SU-DHL-6 (cell line): Measurements from ENCODE around the gene TNIK.

ENCODE experiments used
- H2AFZ ChIP-seq: fragments of 200-600 bp; sonication (generic); 2 replicates; pipeline ENCODE4 v1.6.1; 2014; ENCODE audit warnings: low read depth, mild to moderate bottlenecking, moderate library complexity, mixed read lengths, antibody characterized with exemption, low read length; ENCODE audit not compliant: severe bottlenecking
- H3F3A ChIP-seq: fragments of 200-600 bp; shearing (Covaris generic); 2 replicates; pipeline ENCODE4 v1.6.0; 2016; ENCODE audit warnings: antibody characterized with exemption, mild to moderate bottlenecking; ENCODE audit not compliant: insufficient read depth
- H3K27ac ChIP-seq: fragments of 200-600 bp; sonication (generic); 2 replicates; pipeline ENCODE4 v1.5.1; 2016; ENCODE audit warnings: low read depth, mild to moderate bottlenecking, low read length, moderate library complexity, mixed read lengths
- H3K27me3 ChIP-seq: fragments of 200-600 bp; sonication (generic), shearing (Covaris generic); 2 replicates; pipeline ENCODE4 v1.6.0; 2014; ENCODE audit warnings: mild to moderate bottlenecking, low read length
- H3K36me3 ChIP-seq: fragments of 200-600 bp; sonication (generic); 2 replicates; pipeline ENCODE4 v1.6.1; 2014; ENCODE audit warnings: mild to moderate bottlenecking, low read length, mixed read lengths
- H3K4me2 ChIP-seq: fragments of 300-600, 200-600 bp; shearing (Covaris generic), sonication (generic); 2 replicates; pipeline ENCODE4 v1.6.0; 2014; ENCODE audit warnings: low read length, low read depth, mild to moderate bottlenecking; ENCODE audit not compliant: poor library complexity, severe bottlenecking
- H3K4me3 ChIP-seq: fragments of 200-600 bp; sonication (generic); 2 replicates; pipeline ENCODE4 v1.5.1; 2014; ENCODE audit warnings: antibody characterized with exemption, low read length, mild to moderate bottlenecking, mixed read lengths; ENCODE audit not compliant: insufficient read depth, poor library complexity, severe bottlenecking
- H3K79me2 ChIP-seq: fragments of 200-600 bp; sonication (generic); 2 replicates; pipeline ENCODE4 v1.6.1; 2014; ENCODE audit warnings: mild to moderate bottlenecking, low read length, moderate library complexity; ENCODE audit not compliant: insufficient read depth
- H3K9ac ChIP-seq: fragments of 200-600 bp; sonication (generic); 2 replicates; pipeline ENCODE4 v1.7.0; 2014; ENCODE audit warnings: mild to moderate bottlenecking, low read length
- H3K9me2 ChIP-seq: fragments of 200-600 bp; sonication (generic); replicated peaks from 2 replicates; pipeline ENCODE4 v1.6.1; 2014; ENCODE audit warnings: low read length; ENCODE audit not compliant: insufficient read depth
- H3K9me3 ChIP-seq: fragments of 200-600 bp; sonication (generic); 2 replicates; pipeline ENCODE4 v1.6.1; 2014; ENCODE audit warnings: low read length, mixed read lengths; ENCODE audit not compliant: insufficient read depth
- H4K20me1 ChIP-seq: fragments of 200-600 bp; sonication (generic); 2 replicates; pipeline ENCODE4 v1.6.1; 2014; ENCODE audit warnings: low read depth, mild to moderate bottlenecking, antibody characterized with exemption, low read length, moderate library complexity, mixed read lengths
- CTCF ChIP-seq: fragments of 200-600 bp; sonication (generic); IDR thresholded peaks from one replicate; pipeline ENCODE4 v1.5.1; 2017; ENCODE audit warnings: antibody characterized with exemption, mild to moderate bottlenecking, low read length, moderate library complexity; ENCODE audit not compliant: insufficient read depth, poor library complexity, severe bottlenecking
- EZH2phosphoT487 ChIP-seq: fragments of 200-600 bp; sonication (generic), shearing (Covaris generic); conservative IDR thresholded peaks from 2 replicates; pipeline ENCODE4 v1.6.1; 2018; ENCODE audit warnings: mild to moderate bottlenecking, antibody characterized with exemption, low read length, moderate library complexity, mixed read lengths

The TNIK gene

GRCh38 chr3:171374661-171375285 is 85.4 kb downstream of the TNIK start:
- no peaks in the 10 kb centered on the region for H3K36me3 ChIP-seq
- no peaks in the 10 kb centered on the region for H3K9me3 ChIP-seq
- no peak overlapping the region for H3K27ac ChIP-seq
- no peak overlapping the region for H2AFZ ChIP-seq
- no peaks in the 10 kb centered on the region for H3F3A ChIP-seq
- no peaks in the 10 kb centered on the region for H4K20me1 ChIP-seq
- no peaks in the 10 kb centered on the region for H3K79me2 ChIP-seq
- no peaks in the 10 kb centered on the region for H3K27me3 ChIP-seq
- H3K9ac ChIP-seq = no peak overlapping the region
- H3K4me3 ChIP-seq = no peak overlapping the region
- no peaks in the 10 kb centered on the region for H3K9me2 ChIP-seq
- TF ChIP-seq EZH2phosphoT487 = no peak
- TF ChIP-seq CTCF = no peak
- H3K4me2 ChIP-seq = no peak overlapping the region

- TF ChIP-seq CTCF = no peak
- no peak for TF ChIP-seq EZH2phosphoT487
- H3K4me3 ChIP-seq = no peak overlapping the region
- H3K9me3 ChIP-seq = no peaks in the 10 kb centered on the region
- H3K79me2 ChIP-seq = no peaks in the 10 kb centered on the region
- H3K9me2 ChIP-seq = no peaks in the 10 kb centered on the region
- no peak overlapping the region for H2AFZ ChIP-seq
- no peaks in the 10 kb centered on the region for H3K36me3 ChIP-seq
- H3K4me2 ChIP-seq = no peak overlapping the region
- H3K27me3 ChIP-seq = no peaks in the 10 kb centered on the region
- no peak overlapping the region for H3K9ac ChIP-seq
- H4K20me1 ChIP-seq = no peaks in the 10 kb centered on the region
- H3F3A ChIP-seq = no peaks in the 10 kb centered on the region
- no peak overlapping the region for H3K27ac ChIP-seq
Measured at GRCh38 chr3:171374260-171374659, 85.9 kb downstream of the TNIK start.

- no peak for TF ChIP-seq EZH2phosphoT487
- TF ChIP-seq CTCF = no peak
- no peak overlapping the region for H2AFZ ChIP-seq
- no peaks in the 10 kb centered on the region for H3K9me3 ChIP-seq
- no peak overlapping the region for H3K27ac ChIP-seq
- no peaks in the 10 kb centered on the region for H3K79me2 ChIP-seq
- no peaks in the 10 kb centered on the region for H3K27me3 ChIP-seq
- H3F3A ChIP-seq = no peaks in the 10 kb centered on the region
- H3K4me3 ChIP-seq = no peak overlapping the region
- no peaks in the 10 kb centered on the region for H3K9me2 ChIP-seq
- H3K36me3 ChIP-seq = no peaks in the 10 kb centered on the region
- H4K20me1 ChIP-seq = no peaks in the 10 kb centered on the region
- no peak overlapping the region for H3K4me2 ChIP-seq
- H3K9ac ChIP-seq = no peak overlapping the region
Measured at GRCh38 chr3:171373711-171374110, 86.5 kb downstream of the TNIK start.
